Measurements from ENCODE around the gene ABCC9.

Gene ABCC9

DNA sequence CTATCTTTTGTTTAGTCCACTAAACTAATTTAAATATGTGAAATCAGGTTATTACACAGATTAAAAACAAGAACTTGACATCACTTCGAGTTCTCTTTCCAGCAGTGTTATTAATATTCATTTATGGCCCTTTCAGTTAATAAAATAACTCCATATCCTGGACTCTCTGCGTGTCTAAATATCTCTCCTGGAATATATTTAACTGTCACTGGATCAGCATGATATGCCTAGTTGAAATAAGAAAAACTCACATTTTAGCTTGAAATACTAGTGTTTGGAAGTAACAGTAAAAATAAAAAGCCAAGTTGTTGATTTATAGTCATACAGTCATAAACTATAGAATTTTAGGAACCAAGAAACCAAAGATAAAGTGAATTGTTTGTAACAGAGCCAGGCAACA is 45.6 kb downstream of the ABCC9 start:
- H3K9me3 ChIP-seq (ENCODE audit: low read depth, low read length), result no peaks in the 10 kb centered on the region
- no peak overlapping the region for H3K27ac ChIP-seq
- no peak overlapping the region for H3K9ac ChIP-seq (ENCODE audit: insufficient read length)
- TF ChIP-seq POLR2AphosphoS5 (IDR thresholded peaks at IDR 0.05; ENCODE audit: borderline replicate concordance, low read depth, low read length), result no peak
- no peak for TF ChIP-seq EZH2 (IDR thresholded peaks at IDR 0.05)
- TF ChIP-seq FOXP2 (optimal IDR thresholded peaks at IDR 0.05; ENCODE audit: control extremely low read depth, extremely low read length, insufficient read depth), result no peak
- no peak overlapping the region for H3K4me3 ChIP-seq
- no peaks in the 10 kb centered on the region for H3K36me3 ChIP-seq (ENCODE audit: insufficient read depth, low read length)
- no peak for DNase-seq (ENCODE audit: low read depth, low spot score)

- TF ChIP-seq EZH2 (IDR thresholded peaks at IDR 0.05) (no peak), POLR2AphosphoS5 (IDR thresholded peaks at IDR 0.05; ENCODE audit: borderline replicate concordance, low read depth, low read length) (no peak), FOXP2 (optimal IDR thresholded peaks at IDR 0.05; ENCODE audit: control extremely low read depth, extremely low read length, insufficient read depth) (no peak)
- Histone ChIP-seq H3K9me3 (ENCODE audit: low read depth, low read length) (no peaks in the 10 kb centered on the region), H3K9ac (ENCODE audit: insufficient read length) (no peak overlapping the region), H3K27ac (no peak overlapping the region), H3K36me3 (ENCODE audit: insufficient read depth, low read length) (no peaks in the 10 kb centered on the region), H3K4me3 (no peak overlapping the region)
- no peak for DNase-seq (ENCODE audit: low read depth, low spot score)
These were observed 46.2 kb downstream of the ABCC9 start for GRCh38 chr12:21894792-21895595.

- Histone ChIP-seq H3K27ac (no peak overlapping the region), H3K9me3 (ENCODE audit: low read depth, low read length) (no peaks in the 10 kb centered on the region), H3K36me3 (ENCODE audit: insufficient read depth, low read length) (no peaks in the 10 kb centered on the region), H3K4me3 (no peak overlapping the region), H3K9ac (ENCODE audit: insufficient read length) (no peak overlapping the region)
- no peak for TF ChIP-seq EZH2 (IDR thresholded peaks at IDR 0.05)
- TF ChIP-seq POLR2AphosphoS5 (IDR thresholded peaks at IDR 0.05; ENCODE audit: borderline replicate concordance, low read depth, low read length), result no peak
- no peak for TF ChIP-seq FOXP2 (optimal IDR thresholded peaks at IDR 0.05; ENCODE audit: control extremely low read depth, extremely low read length, insufficient read depth)
- no peak for DNase-seq (ENCODE audit: low read depth, low spot score)
These were observed 47.3 kb downstream of the ABCC9 start for GRCh38 chr12:21893924-21894323.

DNA sequence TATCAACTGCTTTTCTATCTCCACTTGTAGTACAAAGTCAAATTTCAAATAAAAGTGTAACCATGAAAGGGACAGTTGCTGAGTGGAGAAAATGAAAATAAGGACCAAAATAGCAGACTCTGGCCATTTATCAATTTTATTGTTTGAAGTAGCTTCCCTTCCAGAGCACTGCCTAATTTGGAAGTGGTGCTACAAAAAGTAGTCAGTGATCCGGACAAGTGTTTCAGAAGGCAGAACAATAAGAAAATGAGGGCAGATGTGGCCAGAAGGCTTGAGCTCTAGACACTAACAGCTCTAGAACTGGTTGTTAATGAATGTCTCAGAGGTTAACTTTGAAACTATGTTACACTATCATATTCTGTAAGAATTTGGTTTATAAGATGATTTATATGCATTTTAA is 48.9 kb downstream of the ABCC9 start:
- Histone ChIP-seq H3K4me3 (no peak overlapping the region), H3K36me3 (ENCODE audit: insufficient read depth, low read length) (no peaks in the 10 kb centered on the region), H3K9ac (ENCODE audit: insufficient read length) (no peak overlapping the region), H3K9me3 (ENCODE audit: low read depth, low read length) (no peaks in the 10 kb centered on the region), H3K27ac (no peak overlapping the region)
- TF ChIP-seq FOXP2 (optimal IDR thresholded peaks at IDR 0.05; ENCODE audit: control extremely low read depth, extremely low read length, insufficient read depth) (no peak), POLR2AphosphoS5 (IDR thresholded peaks at IDR 0.05; ENCODE audit: borderline replicate concordance, low read depth, low read length) (no peak), EZH2 (IDR thresholded peaks at IDR 0.05) (no peak)
- DNase-seq (ENCODE audit: low read depth, low spot score), result no peak

GRCh38 chr12:21891751-21892217 is 49.4 kb downstream of the ABCC9 start:
- no peak for DNase-seq (ENCODE audit: low read depth, low spot score)
- H3K27ac ChIP-seq, result no peak overlapping the region
- TF ChIP-seq FOXP2 (optimal IDR thresholded peaks at IDR 0.05; ENCODE audit: control extremely low read depth, extremely low read length, insufficient read depth), result no peak
- no peak for TF ChIP-seq EZH2 (IDR thresholded peaks at IDR 0.05)
- no peak for TF ChIP-seq POLR2AphosphoS5 (IDR thresholded peaks at IDR 0.05; ENCODE audit: borderline replicate concordance, low read depth, low read length)
- no peaks in the 10 kb centered on the region for H3K36me3 ChIP-seq (ENCODE audit: insufficient read depth, low read length)
- no peaks in the 10 kb centered on the region for H3K9me3 ChIP-seq (ENCODE audit: low read depth, low read length)
- H3K9ac ChIP-seq (ENCODE audit: insufficient read length), result no peak overlapping the region
- H3K4me3 ChIP-seq, result no peak overlapping the region

DNA sequence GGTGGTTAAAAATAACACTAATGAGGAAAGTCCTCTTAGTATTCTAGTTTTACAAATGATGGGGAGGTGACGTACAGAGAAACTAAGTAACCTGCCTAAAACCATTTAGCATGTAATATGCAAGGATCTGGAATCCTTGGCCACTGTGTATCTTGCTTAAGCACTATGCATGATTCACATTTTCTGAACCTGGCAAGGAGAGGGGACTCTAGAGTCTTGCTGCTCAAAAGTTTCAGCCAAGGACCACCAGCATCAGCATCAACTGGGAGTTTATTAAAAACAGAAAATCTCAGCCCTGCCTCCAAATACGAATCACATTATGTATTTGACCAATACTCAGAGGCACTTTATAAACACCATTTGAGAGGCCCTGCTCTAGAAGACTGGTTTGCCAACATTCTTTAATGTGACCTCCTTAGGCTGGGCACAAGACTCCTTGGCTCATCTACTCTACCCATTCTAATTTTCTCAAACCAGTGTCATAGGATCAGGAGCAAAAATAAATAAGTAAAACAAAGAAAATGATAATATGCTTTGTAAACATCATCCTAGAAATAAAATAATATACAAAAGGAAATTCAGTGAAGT is 52.9 kb downstream of the ABCC9 start:
- H3K36me3 ChIP-seq (ENCODE audit: insufficient read depth, low read length), result no peaks in the 10 kb centered on the region
- no peak for TF ChIP-seq FOXP2 (optimal IDR thresholded peaks at IDR 0.05; ENCODE audit: control extremely low read depth, extremely low read length, insufficient read depth)
- no peak for TF ChIP-seq POLR2AphosphoS5 (IDR thresholded peaks at IDR 0.05; ENCODE audit: borderline replicate concordance, low read depth, low read length)
- TF ChIP-seq EZH2 (IDR thresholded peaks at IDR 0.05), result no peak
- H3K27ac ChIP-seq, result no peak overlapping the region
- H3K9me3 ChIP-seq (ENCODE audit: low read depth, low read length), result no peaks in the 10 kb centered on the region
- no peak for DNase-seq (ENCODE audit: low read depth, low spot score)
- H3K9ac ChIP-seq (ENCODE audit: insufficient read length), result no peak overlapping the region
- no peak overlapping the region for H3K4me3 ChIP-seq

- TF ChIP-seq FOXP2 (optimal IDR thresholded peaks at IDR 0.05; ENCODE audit: control extremely low read depth, extremely low read length, insufficient read depth) (no peak), POLR2AphosphoS5 (IDR thresholded peaks at IDR 0.05; ENCODE audit: borderline replicate concordance, low read depth, low read length) (no peak), EZH2 (IDR thresholded peaks at IDR 0.05) (no peak)
These were observed 56.3 kb downstream of the ABCC9 start for GRCh38 chr12:21884936-21885335.

GRCh38 chr12:21882635-21883034 is 58.6 kb downstream of the ABCC9 start:
- Histone ChIP-seq H3K27ac (no peak overlapping the region), H3K9me3 (ENCODE audit: low read depth, low read length) (no peaks in the 10 kb centered on the region), H3K36me3 (ENCODE audit: insufficient read depth, low read length) (no peaks in the 10 kb centered on the region), H3K9ac (ENCODE audit: insufficient read length) (no peak overlapping the region), H3K4me3 (no peak overlapping the region)
- TF ChIP-seq POLR2AphosphoS5 (IDR thresholded peaks at IDR 0.05; ENCODE audit: borderline replicate concordance, low read depth, low read length) (no peak), FOXP2 (optimal IDR thresholded peaks at IDR 0.05; ENCODE audit: control extremely low read depth, extremely low read length, insufficient read depth) (no peak), EZH2 (IDR thresholded peaks at IDR 0.05) (no peak)
- DNase-seq (ENCODE audit: low read depth, low spot score), result no peak

More at GRCh38 chr12:21884936-21885335, 56.3 kb downstream of the ABCC9 start:
- Histone ChIP-seq H3K27ac (no peak overlapping the region), H3K9me3 (ENCODE audit: low read depth, low read length) (no peaks in the 10 kb centered on the region), H3K9ac (ENCODE audit: insufficient read length) (no peak overlapping the region), H3K36me3 (ENCODE audit: insufficient read depth, low read length) (no peaks in the 10 kb centered on the region), H3K4me3 (no peak overlapping the region)
- no peak for DNase-seq (ENCODE audit: low read depth, low spot score)
